Mononuclear cell (primary cell): Measurements from ENCODE around the gene EMC8. TPM values are rescaled to one million over a fixed set of nuclear protein-coding genes. Genes with fewer than 3 reads are reported as not detected.

ENCODE experiments used
- H3K27me3 ChIP-seq: 2 replicates; pipeline ENCODE4 v1.6.0; 2011; ENCODE audit warnings: low read length, control low read depth; ENCODE audit not compliant: insufficient read depth
- H3K4me1 ChIP-seq: 2 replicates; pipeline ENCODE4 v1.5.1; 2011; ENCODE audit warnings: mild to moderate bottlenecking, low read length, control low read depth; ENCODE audit not compliant: insufficient read depth
- H3K4me3 ChIP-seq: 2 replicates; pipeline ENCODE4 v1.5.1; 2011; ENCODE audit warnings: mild to moderate bottlenecking, low read length, moderate library complexity
- H3K9me3 ChIP-seq: 2 replicates; pipeline ENCODE4 v1.5.1; 2011; ENCODE audit warnings: low read depth, mild to moderate bottlenecking, control low read depth, low read length
- total RNA-seq: library from RNA; depleted of rRNA; stranded (reverse); fragments of >200 nt; gene quantifications from one replicate; pipeline ENCODE4 v1.2.3, GENCODE V29; 2012

Gene EMC8
- total RNA-seq, 1 donor: 18.4 TPM

DNA sequence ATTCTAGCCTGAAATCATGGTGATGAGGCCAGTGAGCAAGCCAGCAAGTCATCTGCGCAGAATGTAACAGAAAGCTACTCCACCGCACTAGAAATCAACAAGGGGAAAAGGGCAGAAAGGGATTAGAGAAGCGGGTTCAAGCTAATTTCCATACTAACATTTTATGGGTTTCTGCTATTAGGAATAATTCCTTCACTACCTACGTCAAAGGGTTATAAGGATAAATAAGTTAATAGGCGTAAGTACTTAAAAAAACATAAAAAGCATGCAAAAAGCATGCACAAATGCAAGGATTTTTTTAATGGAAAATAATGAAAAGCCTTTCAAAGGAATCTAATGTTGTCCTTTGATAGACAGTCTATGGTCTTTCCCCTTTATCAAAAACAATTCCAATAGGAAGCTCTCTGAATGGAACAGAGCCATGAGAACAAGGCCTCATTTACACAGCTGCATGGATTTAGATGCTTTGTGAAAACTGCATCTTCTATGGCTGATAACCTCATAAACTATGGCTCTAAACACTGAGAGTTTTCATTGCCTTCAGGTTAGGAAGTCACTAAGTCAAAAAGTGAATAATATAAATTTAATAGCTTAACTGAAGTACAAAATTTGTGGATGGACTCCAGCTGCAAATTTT lies 5.6 kb downstream of the EMC8 start:
- Histone ChIP-seq H3K4me1 (peaks cover 15% of the 10 kb centered on the region), H3K4me3 (no peak overlapping the region), H3K27me3 (no peaks in the 10 kb centered on the region), H3K9me3 (no peaks in the 10 kb centered on the region)

GRCh38 chr16:85789773-85790172 lies 9.6 kb downstream of the EMC8 start:
- H3K27me3 ChIP-seq: no peaks in the 10 kb centered on the region
- H3K4me1 ChIP-seq: no peaks in the 10 kb centered on the region
- no peaks in the 10 kb centered on the region for H3K9me3 ChIP-seq
- no peak overlapping the region for H3K4me3 ChIP-seq

- Histone ChIP-seq H3K4me1 (no peaks in the 10 kb centered on the region), H3K27me3 (no peaks in the 10 kb centered on the region), H3K9me3 (no peaks in the 10 kb centered on the region), H3K4me3 (no peak overlapping the region)
Observed at GRCh38 chr16:85788819-85789218, 10.5 kb downstream of the EMC8 start.

DNA sequence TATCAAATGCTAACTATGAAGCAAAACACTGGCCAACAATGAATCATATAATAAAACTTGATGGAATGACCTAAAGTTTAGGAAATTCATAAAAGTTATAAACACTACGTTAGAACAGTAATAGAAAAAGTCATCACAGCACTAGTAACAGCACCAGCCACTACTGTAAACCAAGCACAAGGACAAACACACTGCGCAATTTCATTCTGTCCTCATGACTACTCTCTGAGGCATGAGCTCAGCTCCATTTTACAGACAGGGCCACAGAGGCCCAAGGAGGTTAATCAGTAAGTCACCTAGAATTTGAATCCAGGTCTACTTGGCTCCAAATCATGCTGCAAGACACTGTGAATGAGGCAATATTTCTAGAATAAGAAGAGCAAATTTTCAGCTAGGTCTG lies 13.4 kb downstream of the EMC8 start:
- H3K4me1 ChIP-seq: no peaks in the 10 kb centered on the region
- H3K27me3 ChIP-seq: no peaks in the 10 kb centered on the region
- no peak overlapping the region for H3K4me3 ChIP-seq
- H3K9me3 ChIP-seq: no peaks in the 10 kb centered on the region

DNA sequence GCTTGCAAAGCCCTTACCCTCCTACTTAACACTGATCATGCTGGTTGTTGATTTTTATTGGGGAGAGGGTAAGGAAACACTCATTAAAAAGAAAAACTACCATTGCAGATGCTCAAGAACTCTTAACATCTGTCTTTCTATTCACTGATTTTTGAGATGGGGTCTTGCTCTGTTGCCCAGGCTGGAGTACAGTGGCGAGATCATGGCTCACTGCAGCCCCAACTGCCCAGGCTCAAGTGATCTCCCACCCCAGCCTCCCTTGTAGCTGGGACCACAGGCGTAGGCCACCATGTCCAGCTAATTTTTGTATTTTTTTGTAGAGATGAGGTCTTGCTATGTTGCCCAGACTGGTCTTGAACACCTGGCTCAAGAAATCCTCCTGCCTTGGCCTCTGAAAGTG lies 14.5 kb downstream of the EMC8 start:
- H3K27me3 ChIP-seq: no peaks in the 10 kb centered on the region
- no peaks in the 10 kb centered on the region for H3K9me3 ChIP-seq
- no peaks in the 10 kb centered on the region for H3K4me1 ChIP-seq
- no peak overlapping the region for H3K4me3 ChIP-seq

DNA sequence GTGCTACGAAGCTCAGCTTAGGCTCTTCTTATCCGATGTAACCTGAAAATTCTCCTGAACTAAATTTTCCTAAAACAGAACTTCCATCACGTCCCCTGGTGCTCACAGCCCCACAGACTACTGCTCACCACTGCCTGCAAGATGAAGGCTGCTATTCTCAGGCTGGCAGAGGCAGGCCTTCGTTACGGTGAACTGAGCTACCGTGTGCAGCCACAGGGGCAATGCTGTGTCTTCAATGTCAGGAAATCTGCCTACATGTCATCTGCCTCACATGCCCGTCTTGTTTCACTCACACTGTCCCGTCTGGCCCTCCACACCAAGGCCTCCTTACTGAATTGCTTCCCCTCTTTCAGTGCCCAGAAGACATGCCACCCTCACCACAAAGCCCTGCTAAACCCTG lies 15.9 kb downstream of the EMC8 start:
- Histone ChIP-seq H3K9me3 (no peaks in the 10 kb centered on the region), H3K4me1 (no peaks in the 10 kb centered on the region), H3K27me3 (no peaks in the 10 kb centered on the region), H3K4me3 (no peak overlapping the region)

DNA sequence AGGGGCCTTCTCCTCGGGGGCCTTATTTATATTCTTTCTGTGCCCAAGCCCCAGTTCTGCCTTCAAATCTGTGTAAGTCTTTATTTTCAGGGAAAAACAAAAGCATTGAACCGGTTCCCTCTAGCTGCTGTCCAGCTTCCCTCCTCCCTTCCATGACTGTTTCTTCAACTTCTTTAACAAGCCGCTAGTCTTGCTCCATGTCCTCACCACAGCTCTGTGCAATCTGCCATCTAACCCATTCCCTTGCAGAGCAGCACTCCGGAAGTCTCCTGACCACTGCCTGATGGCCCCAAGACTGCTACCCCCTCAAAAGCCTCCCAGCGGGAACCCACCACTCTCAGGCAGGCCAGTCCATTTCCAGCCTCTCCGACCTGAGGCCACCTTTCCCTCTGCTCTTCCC lies 16.9 kb downstream of the EMC8 start:
- Histone ChIP-seq H3K9me3 (no peaks in the 10 kb centered on the region), H3K27me3 (no peaks in the 10 kb centered on the region), H3K4me3 (no peak overlapping the region), H3K4me1 (no peaks in the 10 kb centered on the region)

GRCh38 chr16:85781695-85782370 lies 17.5 kb downstream of the EMC8 start:
- Histone ChIP-seq H3K4me1 (no peaks in the 10 kb centered on the region), H3K27me3 (no peaks in the 10 kb centered on the region), H3K4me3 (no peak overlapping the region), H3K9me3 (no peaks in the 10 kb centered on the region)

DNA sequence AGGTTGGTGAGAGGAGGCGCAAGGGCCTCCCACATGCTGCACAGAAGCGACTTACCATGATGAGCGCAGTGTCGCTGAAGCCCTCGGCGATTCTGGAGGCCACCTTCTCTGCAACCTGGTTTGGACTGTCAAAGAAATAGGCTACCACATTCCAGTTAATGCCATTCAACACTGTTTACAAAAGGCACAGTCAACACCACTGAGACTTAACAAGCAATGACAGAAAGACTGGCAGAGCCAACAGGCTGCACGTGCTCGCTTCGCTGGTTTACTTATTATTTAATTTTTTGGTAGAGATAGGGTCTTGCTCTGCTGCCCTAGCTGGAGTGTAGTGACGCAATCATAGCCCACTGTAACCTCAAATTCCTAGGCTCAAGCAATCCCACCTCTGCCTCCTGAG lies 18.2 kb downstream of the EMC8 start:
- Histone ChIP-seq H3K9me3 (no peaks in the 10 kb centered on the region), H3K27me3 (no peaks in the 10 kb centered on the region), H3K4me3 (no peak overlapping the region), H3K4me1 (no peaks in the 10 kb centered on the region)

DNA sequence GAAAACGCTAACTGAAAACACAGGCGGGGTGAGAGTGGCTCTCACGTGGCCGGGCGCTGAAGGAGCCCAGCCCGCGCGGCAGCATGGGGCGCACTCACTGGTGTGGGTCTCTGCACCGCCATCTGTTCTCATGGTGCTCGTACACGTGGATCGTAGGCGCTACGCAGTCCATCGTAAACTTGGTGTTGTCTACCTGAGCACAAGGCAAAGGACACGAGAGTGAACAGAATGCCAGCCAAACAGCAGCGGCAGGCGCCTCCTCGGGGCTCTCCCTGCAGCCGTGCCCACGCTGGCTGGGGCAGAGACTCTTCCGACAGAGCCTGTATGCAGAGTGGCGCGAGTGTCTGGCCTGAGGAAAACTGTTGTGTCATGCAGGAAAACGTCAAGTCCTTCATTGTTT lies 19.1 kb downstream of the EMC8 start:
- H3K4me3 ChIP-seq: no peak overlapping the region
- no peaks in the 10 kb centered on the region for H3K4me1 ChIP-seq
- H3K27me3 ChIP-seq: no peaks in the 10 kb centered on the region
- no peaks in the 10 kb centered on the region for H3K9me3 ChIP-seq

DNA sequence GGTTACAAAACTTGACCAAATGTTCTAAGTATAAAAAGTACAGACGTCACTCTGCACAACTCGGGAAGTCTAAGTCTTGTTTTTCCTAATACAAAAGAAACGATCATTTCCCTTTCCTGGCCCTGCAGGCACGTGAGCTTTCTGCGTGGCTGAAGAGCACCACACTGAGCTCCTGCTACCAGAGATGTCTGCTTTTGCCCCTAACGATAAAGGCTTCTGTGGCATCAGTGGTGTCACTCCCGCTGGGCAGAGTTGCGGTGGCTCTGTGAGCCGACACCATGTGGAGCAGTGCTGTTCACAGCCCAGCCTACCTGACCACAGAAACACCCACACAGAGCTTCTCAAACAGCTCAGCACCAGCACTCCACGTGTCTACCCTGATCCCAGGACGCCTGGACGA lies 20.5 kb downstream of the EMC8 start:
- no peaks in the 10 kb centered on the region for H3K4me1 ChIP-seq
- H3K9me3 ChIP-seq: no peaks in the 10 kb centered on the region
- H3K4me3 ChIP-seq: no peak overlapping the region
- H3K27me3 ChIP-seq: no peaks in the 10 kb centered on the region

DNA sequence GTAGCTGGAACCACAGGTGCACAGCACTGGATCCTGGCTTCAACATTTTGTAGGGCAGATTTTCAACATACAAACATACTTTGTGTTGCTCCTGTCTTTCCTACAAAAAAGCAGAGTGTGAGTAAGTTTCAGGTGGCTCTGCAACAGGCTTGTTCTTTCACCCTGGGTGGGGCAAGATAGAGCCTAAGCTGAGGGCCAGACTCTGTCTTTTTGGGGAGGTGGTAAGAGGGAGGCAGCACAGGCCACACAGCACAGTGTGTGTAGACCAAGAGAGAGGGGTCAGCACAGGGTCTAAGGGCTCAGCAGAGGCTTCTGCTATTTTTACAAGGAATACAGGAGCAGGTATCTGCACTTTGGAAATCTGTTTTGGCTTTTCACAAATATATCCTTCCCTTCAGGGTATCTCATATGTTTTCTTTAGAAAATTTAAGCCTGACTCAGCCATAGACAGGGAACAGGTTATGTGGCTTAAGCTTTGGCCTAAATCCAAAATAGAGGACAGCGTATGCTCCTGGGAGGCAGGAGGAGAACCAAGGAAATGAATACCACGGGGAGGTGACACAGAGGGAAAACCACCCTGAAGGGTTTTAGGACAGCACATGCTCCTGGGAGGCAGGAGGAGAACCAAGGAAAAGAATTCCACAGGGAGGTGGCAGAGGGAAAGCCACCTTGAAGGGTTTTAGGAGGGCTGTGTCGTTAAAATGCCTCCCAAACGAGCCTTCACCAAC lies 21.6 kb downstream of the EMC8 start:
- H3K9me3 ChIP-seq: no peaks in the 10 kb centered on the region
- no peak overlapping the region for H3K4me3 ChIP-seq
- H3K27me3 ChIP-seq: no peaks in the 10 kb centered on the region
- no peaks in the 10 kb centered on the region for H3K4me1 ChIP-seq

DNA sequence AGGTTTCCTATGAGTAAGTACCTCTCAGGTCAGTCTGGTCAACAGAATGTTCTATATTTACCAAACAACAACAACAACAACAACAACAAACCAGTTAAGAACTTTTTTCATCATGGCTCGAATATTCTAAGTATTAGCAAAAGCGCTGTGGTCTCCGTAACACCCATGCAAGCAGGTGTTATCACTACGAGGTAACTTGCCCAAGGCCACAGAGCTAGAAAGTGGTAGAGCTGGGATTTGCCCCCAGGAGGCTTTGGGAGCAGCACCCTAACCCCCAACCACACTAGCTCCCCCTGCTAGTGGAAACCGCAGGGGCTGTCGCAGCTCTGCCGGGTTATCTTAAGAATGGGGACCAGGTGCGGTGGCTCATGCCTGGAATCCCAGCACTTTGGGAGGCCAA lies 24.5 kb downstream of the EMC8 start:
- Histone ChIP-seq H3K27me3 (no peaks in the 10 kb centered on the region), H3K9me3 (no peaks in the 10 kb centered on the region), H3K4me1 (no peaks in the 10 kb centered on the region)

GRCh38 chr16:85774136-85774535 lies 25.2 kb downstream of the EMC8 start:
- Histone ChIP-seq H3K27me3 (no peaks in the 10 kb centered on the region), H3K4me1 (no peaks in the 10 kb centered on the region), H3K9me3 (no peaks in the 10 kb centered on the region), H3K4me3 (no peak overlapping the region)

More for the DNA sequence above, 24.5 kb downstream of the EMC8 start:
- H3K4me3 ChIP-seq: no peak overlapping the region

DNA sequence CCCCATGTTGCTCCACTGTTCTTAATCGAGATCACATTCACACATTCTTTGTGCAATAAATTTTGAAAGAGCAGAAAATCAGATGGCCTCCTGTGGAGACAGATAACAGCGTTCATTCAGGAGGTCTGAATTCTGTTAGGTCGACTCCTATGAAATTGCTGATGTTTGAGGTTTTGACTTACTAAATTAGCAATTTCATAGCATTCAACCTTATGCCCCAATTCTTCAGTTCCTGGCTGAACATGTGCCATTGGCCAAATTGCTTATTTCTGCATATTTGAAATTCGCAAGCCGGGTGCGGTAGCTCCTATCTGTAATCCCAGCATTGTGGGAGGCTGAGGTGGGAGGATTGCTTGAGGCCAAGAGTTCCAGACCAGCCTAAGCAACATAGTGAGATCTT lies 26.3 kb downstream of the EMC8 start:
- Histone ChIP-seq H3K4me1 (peaks cover under 1% of the 10 kb centered on the region), H3K4me3 (no peak overlapping the region), H3K9me3 (no peaks in the 10 kb centered on the region), H3K27me3 (no peaks in the 10 kb centered on the region)

DNA sequence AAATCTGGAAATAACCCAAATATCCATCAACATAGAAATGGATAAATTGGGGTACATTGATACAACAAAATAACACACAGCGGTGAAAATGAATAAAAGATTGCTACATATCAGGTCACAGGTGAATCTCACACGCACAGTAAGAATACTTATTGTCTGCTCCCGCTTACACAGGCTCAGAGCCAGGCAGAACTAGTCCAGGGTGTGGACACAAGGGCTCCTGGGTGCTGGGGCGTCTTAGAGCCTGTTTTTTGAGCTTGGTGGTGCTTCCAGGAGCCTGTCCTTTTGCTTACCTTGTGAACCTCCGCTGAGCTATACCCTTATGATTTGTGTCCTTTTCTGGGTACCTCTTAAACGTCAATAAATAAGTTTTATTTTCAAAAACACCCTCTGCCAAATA lies 28.6 kb downstream of the EMC8 start:
- no peak overlapping the region for H3K4me3 ChIP-seq
- H3K9me3 ChIP-seq: no peaks in the 10 kb centered on the region
- H3K4me1 ChIP-seq: peaks cover 9% of the 10 kb centered on the region
- no peaks in the 10 kb centered on the region for H3K27me3 ChIP-seq
